UCSD-AML1 (cell line): ENCODE results near the gene HOXC10.
A peak's percentile ranks its signal among the peaks of the same experiment; 100 is the strongest.

ENCODE experiments used
- DNase-seq: peaks from one replicate; lab custom pipeline; 2025; ENCODE audit not compliant: unreplicated experiment; lab: John Stamatoyannopoulos, UW

The HOXC10 gene

DNA sequence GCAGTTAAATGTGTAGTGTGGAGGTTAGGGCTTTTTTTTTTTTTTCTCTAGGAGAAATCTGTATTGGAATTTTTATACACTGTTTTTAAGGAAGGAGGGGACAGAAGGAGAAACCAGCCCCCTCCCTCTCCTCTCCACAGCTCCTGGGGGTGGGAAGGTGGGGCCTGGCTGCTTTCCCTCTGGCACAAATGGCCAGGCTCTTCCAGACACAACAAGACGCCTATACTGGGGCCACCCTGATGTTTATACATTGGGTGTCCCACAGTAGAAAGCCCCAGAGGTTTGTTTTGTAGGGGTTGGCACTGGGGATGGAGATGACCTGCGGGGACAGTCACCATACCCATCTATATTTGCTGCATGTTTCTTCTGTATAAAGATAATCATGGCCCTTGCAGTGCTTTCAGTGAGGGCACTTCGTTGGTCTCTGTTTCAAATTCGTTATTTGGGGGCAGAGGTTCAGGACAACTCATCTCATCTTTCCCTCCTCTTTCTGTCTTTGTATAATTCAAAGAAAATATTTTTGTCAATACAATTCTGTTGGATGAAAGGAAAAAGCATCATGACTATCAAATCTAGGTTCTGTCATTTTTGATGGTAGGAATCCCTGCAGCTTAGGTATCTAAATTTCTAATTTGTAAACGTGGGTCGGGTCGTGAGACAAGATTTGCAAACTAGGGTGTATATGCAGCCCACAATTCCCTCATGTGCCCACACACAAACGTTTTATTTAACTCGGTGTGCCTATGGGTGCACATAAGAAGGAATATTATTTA lies 7.9 kb upstream of the HOXC10 start:
- DNase-seq = no peak

DNA sequence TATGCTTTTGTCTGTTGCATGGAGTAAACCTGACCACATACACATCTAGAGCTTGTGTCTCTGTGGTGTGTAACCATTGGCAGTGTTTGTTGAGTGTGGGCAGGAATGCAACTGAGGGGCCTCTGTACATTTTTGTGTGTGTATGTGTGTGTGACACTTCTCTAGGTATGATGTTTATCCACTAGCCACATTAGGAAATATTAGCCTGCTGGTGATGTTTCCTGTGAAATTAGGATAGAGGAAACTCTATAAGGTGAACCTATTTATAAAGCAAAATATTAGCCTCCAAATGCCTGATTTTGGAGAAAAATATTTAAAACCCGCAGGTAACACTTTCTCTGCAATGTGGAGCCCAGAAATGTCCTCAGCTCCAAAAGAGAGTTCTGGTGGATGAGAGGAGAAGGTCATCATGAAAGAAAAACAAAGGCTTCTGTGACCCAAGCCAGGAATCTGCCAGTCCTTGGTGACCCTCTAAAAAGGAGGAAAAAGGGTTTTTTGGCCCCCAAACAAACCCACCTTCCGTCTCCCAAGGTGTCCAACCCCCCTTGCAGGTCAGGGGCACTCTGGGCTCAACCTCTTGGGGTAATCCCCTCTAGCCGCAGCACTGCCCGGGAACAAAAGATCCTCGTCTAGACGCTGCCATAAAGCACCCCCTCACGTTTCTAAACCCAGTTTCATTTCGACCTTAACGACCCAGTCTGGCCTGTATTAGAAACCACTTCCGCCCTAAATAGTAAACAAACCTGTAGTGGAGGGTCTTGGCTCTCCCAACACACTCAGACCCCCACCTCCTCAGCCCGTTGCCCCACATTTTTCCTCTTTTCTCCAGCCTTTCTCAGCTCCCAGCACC lies 7.1 kb upstream of the HOXC10 start:
- DNase-seq = no peak

DNA sequence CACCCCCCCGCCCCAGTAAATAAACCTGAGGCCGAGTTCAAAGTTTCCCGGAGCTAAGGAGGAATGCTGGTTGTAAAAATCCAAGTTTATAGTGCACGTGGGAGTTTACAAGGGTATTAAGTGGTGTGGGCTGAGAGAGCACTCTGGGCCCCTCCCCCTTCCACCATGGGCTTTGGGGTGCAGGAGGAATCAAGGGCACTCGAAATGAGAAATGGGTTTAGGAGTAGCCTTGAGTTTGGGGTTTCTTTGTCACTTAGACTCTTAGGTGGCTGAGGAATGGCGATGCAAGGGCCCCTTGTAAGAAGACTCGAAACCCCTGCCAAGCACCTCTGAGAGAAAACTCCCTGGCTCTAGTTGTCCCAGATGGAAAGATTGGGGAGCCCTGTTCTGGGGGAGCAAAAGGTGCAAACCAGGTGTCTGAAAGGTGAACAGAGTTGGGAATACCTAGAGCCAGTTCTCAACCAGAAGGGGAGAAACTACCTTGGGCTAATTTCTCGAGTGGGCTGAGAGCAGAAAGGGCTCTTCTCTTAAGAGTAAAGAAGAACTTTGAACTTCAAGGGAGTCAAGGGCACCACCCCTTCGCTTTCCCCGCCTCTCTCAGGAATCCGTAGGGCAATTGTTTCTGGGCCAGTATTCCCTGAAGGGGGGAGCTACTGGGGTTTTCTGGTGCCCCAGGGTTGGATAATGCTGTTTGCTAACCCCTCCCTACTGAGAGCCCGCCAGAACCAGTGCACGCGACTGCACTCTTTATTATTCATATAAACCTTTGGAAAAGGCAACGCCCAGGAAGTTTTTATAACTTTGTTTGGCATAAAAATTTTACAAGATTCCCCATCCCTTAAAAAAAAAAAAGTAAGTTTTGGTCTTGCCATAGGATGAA lies 6.2 kb upstream of the HOXC10 start:
- no peak for DNase-seq

GRCh38 chr12:53980104-53980801 lies 4.7 kb upstream of the HOXC10 start:
- no peak for DNase-seq

- DNase-seq = no peak
Observed at GRCh38 chr12:53980802-53981496, 4.0 kb upstream of the HOXC10 start.

GRCh38 chr12:53981634-53982565 lies 3.0 kb upstream of the HOXC10 start:
- DNase-seq = no peak

DNA sequence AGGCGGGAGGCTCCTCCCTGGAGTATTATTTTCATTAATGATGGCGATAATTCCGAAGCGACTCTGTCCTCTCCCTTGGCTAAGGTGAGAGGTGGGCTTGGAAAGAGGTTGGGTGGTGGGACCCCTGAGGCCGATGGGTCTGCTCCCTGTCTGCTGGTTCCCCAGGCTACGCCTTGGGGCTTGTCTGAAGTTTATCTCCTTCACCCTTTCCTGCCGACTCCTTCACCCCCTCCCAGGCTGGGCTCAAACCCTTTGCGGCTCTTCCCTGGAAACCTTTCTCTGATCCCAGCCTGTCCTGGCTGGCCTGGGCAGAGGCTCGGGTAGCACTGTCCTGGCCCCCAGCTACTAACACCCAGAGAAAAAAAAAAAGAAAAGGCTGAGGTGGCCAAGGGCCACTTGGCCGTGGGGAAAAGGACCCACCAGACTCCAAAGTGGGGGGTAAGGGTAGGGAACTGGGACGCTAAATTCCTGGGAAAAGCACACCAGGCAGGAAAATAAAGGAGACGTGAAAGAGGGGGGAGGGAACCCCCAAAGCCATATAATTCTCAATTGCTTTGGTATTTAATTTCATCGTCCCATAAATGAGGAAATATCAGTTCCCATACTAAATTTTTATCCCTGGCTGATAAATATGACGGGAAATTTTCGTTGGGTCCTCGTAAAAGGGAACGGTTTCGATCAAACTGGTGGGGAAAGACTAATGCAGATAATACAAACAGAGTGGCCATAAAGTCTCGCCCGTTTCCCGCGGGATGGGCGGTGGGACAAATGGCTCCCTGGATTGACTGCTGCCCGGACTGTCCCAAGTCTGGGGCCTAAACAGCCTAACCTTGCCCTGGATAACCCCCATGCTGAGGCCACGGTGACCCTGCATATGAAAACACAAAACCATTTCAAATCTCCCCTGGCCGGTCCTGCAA lies 2.0 kb upstream of the HOXC10 start:
- DNase-seq = no peak

GRCh38 chr12:53983568-53983949 lies 1.4 kb upstream of the HOXC10 start:
- peak; percentile 42 for DNase-seq

GRCh38 chr12:53983950-53984572 lies 885 bp upstream of the HOXC10 start:
- no peak for DNase-seq

GRCh38 chr12:53985692-53985993 lies 697 bp downstream of the HOXC10 start:
- no peak for DNase-seq

GRCh38 chr12:53985994-53986685 lies 1.2 kb downstream of the HOXC10 start:
- DNase-seq = no peak

DNA sequence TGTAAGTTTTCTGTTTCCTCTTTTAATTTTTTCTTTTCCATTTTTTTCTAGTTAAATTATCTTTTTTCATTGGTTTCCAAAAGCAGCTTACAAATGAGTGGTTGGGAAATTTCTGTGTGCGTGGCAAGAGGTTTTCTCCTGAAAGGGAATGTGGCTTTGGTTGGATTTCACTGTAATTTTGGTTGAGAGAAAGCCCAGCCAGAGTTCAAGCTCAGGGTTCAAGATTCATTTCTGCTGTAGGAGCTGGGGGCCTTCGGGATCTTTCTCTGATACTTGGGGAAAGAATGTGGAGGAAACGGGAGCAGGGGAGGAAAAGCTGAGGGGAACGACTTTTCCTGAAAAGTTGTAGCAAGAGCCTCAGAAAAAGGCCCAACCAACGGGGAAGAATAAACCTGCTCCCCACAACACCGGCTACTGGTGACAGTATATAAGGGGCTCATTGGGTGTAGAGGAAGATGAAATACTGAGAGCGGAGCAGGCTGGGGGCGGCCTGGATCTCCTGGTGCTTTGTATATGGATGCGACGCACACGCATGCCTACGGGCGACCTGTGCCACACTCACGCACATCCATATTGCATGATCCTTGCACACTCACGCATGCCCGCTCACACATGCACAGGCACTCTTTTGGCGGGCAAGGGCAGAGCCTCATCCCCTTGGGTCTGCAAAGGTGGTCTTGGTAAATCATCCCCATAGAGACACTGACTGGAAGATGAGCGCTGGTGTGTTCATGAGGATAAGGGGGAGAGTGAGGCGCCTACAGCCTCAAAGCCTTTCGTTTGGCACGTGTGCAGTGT lies 1.9 kb downstream of the HOXC10 start:
- no peak for DNase-seq

DNA sequence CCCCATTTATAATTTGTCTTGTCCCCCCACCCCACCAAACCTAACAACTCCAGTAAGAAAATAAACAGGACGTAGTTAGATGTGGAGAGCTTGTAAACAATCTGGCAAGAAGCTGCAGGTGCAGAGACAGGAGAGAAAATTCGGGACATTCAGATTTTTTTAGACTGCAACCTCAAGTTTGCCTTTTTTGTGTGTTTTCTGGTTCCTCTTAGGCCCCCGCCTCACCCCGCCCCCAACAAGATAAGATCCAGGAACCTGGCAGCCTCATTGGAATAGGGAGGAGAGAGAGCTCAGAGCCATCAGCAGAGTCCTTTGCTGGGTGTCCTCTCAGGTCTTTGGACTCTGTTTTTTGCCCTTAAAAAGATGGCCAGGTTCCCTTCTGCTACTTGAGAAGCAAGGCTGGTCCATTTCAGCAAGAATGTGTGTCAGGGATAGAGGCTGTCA lies 2.9 kb downstream of the HOXC10 start:
- DNase-seq = no peak

DNA sequence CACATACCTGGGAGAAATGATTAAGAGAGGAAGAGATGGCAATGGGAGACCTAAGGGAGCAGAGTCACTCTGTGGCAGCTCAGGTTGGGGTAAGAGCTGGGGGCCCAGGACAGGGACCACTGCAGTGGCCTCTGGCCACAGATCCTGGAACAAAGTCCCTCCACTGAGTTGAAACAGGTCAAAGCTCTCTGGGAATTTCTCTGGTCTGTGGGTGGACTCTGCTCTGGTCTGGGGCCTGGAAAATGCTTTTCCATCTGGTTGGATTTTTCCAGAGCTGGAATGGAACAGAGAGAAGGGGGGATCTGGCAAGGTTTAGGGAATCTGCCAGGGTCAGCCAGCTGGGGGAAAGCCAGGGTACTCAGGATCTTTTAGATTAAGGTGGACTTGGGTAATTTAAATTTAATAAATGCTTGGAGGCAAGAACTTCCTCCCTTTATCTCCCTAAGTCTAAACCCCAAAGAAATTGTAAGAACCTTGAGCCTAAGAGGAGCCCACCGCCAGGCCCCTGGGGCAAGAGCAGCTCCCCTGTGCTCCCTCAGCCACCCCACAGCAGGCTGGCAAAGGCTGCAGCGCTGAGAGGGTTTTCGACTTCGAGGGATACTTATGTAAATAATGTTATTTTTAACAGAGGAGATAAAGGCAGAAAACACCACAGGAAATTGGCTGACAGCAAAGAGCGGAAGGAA lies 3.7 kb downstream of the HOXC10 start:
- DNase-seq = peak; percentile 50

DNA sequence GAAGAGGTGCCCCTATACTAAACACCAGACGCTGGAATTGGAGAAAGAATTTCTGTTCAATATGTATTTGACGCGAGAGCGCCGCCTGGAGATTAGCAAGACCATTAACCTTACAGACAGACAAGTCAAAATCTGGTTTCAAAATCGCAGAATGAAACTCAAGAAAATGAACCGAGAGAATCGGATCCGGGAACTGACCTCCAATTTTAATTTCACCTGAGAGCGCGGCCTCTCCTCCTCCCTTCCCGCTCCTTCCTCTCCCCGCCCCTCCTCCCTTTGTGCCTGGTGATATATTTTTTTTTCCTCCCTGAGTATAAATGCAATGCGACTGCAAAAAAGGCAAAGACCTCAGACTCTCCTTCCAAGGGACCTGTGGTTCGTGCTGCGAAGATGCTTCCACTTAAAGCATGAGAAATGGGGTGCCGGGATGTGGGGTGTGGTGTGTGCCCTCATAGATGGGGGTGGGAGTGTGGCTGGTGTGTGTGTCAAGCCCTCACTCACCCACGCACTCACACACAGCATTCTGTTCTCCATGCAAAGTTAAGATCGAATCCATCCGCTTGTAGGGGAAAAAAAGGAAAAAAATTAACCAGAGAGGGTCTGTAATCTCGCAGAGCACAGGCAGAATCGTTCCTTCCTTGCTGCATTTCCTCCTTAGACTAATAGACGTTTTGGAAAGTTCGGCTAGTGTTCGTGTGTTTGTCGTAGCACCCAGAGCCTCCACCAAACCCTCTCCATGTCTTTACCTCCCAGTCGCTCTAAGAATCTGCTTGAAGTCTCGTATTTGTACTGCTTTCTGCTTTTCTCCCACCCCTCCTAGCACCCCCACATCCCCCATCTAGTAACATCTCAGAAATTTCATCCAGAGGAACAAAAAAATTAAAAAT lies 4.5 kb downstream of the HOXC10 start:
- no peak for DNase-seq
